ENCODE results near the gene C3. TPM values are rescaled to one million over a fixed set of nuclear protein-coding genes. Genes with fewer than 3 reads are reported as not detected.
A peak's percentile ranks its signal among the peaks of the same experiment; 100 is the strongest.

C3 gene
- total RNA-seq, 1 donor from 2014 or later = 486 TPM

GRCh38 chr19:6730941-6731670 lies 10.7 kb upstream of the C3 start:
- no peak for DNase-seq (ENCODE audit: low spot score)

- peak; percentile 94 for DNase-seq (ENCODE audit: low spot score)
These were observed 9.8 kb upstream of the C3 start for GRCh38 chr19:6730153-6730804.

- DNase-seq (ENCODE audit: low spot score) = no peak
These were observed 9.2 kb upstream of the C3 start for GRCh38 chr19:6729573-6730152.

- no peak for DNase-seq (ENCODE audit: low spot score)
These were observed 7.9 kb upstream of the C3 start for GRCh38 chr19:6728346-6728745.

- DNase-seq (ENCODE audit: low spot score) = peak; percentile 50
These were observed 5.2 kb upstream of the C3 start for GRCh38 chr19:6725513-6726231.

GRCh38 chr19:6724631-6725492 lies 4.4 kb upstream of the C3 start:
- no peak for DNase-seq (ENCODE audit: low spot score)

- DNase-seq (ENCODE audit: low spot score) = no peak
These were observed 3.3 kb upstream of the C3 start for GRCh38 chr19:6723738-6724137.

GRCh38 chr19:6723108-6723618 lies 2.7 kb upstream of the C3 start:
- peak; percentile 50 for DNase-seq (ENCODE audit: low spot score)

GRCh38 chr19:6721773-6722172 lies 1.3 kb upstream of the C3 start:
- no peak for DNase-seq (ENCODE audit: low spot score)

- DNase-seq (ENCODE audit: low spot score) = no peak
These were observed 656 bp upstream of the C3 start for GRCh38 chr19:6721138-6721474.

- no peak for DNase-seq (ENCODE audit: low spot score)
These were observed 470 bp downstream of the C3 start for GRCh38 chr19:6719992-6720368.

GRCh38 chr19:6719540-6719861 lies 949 bp downstream of the C3 start:
- no peak for DNase-seq (ENCODE audit: low spot score)

- DNase-seq (ENCODE audit: low spot score) = no peak
These were observed 1.5 kb downstream of the C3 start for GRCh38 chr19:6718741-6719539.

- no peak for DNase-seq (ENCODE audit: low spot score)
These were observed 2.2 kb downstream of the C3 start for GRCh38 chr19:6718111-6718740.

- no peak for DNase-seq (ENCODE audit: low spot score)
These were observed 2.9 kb downstream of the C3 start for GRCh38 chr19:6717441-6717971.

GRCh38 chr19:6717036-6717435 lies 3.4 kb downstream of the C3 start:
- no peak for DNase-seq (ENCODE audit: low spot score)

GRCh38 chr19:6716610-6716970 lies 3.9 kb downstream of the C3 start:
- DNase-seq (ENCODE audit: low spot score) = no peak

- DNase-seq (ENCODE audit: low spot score) = no peak
These were observed 5.5 kb downstream of the C3 start for GRCh38 chr19:6714749-6715555.

All from mucosa of gallbladder (tissue), 1 donor.